Measurements from ENCODE around the gene ZNF146.
"Not testable (repeated sequence)": the region's sequence is repeated elsewhere in the genome, so short reads cannot be mapped to it uniquely, and the experiment has no call there.

Gene ZNF146

DNA sequence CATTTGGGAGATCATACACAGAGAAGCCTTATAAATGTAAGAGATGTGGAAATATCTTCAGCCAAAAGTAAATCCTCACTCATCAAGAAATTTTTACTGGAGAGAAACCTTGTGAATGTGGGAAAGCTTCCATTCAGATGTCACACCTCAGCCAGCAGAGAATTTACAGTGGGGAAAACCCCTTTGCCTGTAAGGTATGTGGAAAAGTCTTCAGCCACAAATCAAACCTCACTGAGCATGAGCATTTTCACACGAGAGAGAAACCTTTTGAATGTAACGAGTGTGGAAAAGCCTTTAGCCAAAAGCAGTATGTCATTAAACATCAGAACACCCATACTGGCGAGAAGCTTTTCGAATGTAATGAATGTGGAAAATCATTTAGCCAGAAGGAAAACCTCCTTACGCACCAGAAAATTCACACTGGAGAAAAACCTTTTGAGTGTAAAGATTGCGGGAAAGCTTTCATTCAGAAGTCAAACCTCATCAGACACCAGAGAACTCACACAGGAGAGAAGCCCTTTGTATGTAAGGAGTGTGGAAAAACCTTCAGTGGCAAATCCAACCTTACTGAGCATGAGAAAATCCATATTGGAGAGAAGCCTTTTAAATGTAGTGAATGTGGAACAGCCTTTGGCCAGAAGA lies 21.5 kb downstream of the ZNF146 start:
- no peak for DNase-seq

DNA sequence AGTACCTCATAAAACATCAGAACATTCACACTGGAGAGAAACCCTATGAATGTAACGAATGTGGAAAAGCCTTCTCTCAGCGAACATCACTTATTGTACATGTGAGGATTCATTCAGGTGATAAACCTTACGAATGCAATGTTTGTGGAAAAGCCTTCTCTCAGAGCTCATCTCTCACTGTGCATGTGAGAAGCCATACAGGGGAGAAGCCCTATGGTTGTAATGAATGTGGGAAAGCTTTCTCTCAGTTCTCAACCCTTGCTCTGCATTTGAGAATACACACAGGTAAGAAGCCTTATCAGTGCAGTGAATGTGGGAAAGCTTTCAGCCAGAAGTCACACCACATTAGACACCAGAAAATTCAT lies 22.0 kb downstream of the ZNF146 start:
- no peak for DNase-seq

DNA sequence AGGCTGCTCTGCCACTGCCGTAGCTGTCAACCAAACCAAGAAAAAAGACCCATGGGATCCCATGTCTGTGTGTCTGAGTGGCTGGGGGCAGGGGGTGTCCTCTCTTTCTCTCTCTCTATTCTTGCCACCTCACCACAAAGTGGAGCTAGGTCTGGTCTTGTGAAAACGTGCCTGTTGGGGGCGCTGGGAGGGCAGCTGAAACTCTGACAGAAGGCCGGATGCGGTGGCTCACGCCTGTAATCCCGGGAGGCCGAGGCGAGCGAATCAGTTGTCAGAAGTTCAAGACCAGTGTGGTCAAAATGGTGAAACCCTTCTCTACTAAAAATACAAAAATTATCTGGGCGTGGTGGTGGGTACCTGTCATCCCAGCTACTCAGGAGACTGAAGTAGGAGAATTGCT lies 29.2 kb downstream of the ZNF146 start:
- DNase-seq, result no peak

DNA sequence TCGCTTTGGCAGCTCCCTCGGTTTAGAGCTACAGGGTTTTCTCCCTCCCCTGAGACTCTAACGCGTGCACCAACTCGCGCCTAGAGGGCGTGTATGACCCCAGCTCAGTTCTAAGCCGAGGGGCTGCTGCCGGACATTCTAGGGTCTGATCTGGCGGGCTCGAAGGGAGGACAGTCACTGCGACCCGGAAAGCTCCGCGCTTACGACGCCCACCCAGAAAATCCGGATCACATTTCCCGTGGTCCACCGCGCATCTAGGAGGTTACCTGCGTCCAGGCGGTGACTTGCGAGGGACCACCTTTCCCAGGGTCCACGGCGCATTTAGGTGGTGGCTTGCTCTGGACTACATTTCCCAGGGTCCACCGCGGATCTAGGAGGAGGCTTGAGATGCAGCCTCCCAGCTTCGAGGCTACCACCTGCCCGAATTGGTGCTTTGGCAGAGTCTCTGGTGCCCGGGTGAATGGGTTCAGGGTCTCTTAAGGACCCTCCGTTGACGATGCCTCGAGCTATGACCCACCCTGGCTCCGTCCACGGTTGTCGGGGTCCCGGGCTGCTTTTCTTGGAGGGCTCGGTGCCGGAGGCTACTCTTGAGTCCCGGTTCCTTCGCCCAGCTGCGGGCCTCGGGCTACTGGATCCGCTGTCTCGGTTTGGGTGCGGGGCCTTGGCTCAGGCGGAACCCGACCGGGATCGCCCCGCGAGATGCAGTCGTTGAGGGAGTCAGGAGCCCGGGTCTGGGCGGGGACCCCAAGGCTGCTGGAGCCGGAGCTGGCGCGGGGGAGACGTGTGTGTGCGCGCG lies 30.5 kb downstream of the ZNF146 start:
- peak; percentile 78 for DNase-seq

DNA sequence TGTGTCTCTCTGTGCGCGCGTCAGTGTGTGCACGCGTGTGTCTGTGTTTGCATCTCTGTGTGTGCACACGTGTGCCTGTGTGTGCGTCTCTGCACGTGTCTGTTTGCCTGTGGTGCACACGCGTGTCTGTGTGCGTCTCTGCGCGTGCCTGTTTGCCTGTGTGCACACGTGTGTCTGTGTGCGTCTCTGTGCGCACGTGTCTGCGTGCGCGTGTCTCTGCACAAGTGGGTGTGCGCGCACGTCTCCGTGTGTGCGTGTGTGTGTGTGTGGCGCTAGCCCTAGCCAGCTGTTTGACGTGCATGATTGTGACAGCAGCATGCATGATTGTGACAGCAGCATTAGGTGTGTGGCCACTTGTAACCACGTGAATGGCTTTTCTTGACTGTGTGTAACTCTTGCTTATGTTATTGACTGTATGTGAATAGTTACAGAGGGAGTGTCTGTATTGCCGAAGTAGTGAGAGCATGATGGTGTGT lies 31.1 kb downstream of the ZNF146 start:
- no peak for DNase-seq

DNA sequence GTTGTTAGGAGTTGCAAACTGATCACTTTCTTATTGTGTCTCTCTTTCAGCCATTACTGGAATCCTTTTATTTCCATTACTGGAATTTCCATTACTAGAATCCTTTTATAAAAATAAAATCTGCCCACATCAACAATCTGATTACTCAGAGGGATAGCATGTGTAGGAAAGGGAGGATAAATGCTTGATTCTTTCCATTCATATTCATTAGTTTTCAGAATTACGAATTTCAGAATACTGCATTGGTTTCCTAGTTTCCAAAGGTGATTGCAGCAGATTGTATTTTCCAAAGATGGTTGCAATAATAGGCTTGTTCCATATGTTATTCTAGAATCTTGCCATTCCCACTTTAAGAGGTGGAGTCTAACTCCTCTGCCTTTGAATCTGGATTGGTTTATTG lies 37.1 kb downstream of the ZNF146 start:
- no peak for DNase-seq

DNA sequence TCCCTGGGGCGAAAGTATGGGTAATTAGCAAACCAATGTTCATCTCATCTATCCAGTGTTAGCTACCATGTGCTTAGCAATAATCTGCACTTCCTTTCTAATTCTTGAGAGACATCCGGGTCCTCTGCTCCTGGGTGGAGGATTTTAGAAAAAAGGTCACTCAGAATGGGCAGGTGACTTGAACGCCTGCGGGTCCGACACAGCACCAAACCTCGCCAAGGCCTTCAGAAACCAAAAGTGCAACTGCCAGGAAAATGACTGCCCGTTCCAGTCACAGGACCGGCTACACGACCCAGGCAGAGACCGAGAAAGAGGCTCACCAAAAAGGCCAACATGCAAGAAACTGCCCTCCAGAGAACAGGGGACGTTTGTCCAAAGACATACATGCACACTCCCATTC lies 39.9 kb downstream of the ZNF146 start:
- DNase-seq, result no peak

DNA sequence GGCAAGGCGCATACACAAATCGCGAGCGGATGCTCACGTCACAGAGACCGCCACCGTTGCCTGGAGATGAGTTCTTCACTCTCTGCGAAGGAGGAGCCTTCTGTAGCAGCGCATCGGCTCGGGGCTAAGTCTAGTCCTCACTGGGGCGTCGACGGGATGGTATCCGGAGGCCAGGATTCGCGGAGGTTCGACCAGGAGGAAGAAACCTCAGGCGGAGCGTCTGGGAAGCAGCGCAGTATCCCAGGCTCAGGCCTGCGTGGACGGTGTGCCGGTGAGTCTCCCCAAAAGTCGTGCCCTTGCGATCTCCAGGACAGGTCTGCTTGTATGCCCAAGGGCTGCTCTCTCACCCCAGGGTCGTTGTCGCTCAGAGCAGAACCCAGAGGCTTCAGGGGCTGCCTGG lies 40.4 kb downstream of the ZNF146 start:
- no peak for DNase-seq

DNA sequence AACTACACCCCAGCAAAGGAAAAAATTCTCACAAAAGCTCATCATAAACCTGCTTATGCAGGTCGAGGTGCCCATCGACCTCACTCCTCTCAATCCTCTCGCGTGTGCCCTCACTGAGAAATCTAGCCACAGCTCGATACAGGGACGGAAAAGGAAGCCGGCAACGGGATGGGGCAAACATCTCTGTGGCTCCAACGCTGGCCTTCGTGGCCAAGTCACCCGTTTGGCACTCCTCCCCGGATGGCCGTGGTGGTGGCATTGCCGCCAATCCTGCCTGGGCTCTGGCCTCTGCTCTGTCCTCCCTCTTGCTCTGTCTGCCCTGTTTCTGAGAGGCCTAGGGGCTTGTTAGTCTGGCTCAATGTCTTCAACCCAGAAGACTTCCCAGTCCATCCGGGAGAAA lies 41.2 kb downstream of the ZNF146 start:
- no peak for DNase-seq

DNA sequence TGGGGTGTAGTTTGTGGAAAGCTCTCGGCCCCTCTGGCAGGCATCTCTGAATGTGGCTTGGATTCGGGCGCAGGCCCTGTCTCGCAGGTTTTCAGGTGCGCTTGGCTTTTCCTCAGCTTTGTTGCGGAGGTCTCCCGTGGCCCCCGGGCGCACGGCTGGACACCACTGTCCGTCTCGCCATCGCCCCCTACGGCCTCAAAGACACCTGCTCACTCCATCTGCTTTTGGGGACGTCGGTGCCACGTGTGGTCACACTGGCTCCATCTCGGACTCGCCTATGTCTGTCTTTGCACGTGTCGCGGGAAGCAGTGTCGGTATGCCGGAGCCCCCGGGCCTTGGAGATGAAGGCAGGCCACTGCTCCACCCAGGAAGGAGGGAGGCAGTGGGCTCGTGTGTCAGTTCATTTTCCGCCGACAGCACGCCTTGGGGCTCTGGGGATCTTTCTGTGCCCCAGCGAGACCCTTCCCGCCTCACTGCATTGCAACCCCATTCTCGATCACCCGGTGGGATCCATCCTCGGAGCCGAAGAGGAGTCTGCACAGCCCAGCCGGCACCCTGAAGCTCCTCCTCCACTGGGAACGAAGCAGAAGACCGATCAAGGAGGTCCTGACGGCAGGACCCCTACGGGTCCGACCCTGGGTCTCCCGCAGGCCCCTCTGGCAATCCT lies 42.1 kb downstream of the ZNF146 start:
- no peak for DNase-seq

DNA sequence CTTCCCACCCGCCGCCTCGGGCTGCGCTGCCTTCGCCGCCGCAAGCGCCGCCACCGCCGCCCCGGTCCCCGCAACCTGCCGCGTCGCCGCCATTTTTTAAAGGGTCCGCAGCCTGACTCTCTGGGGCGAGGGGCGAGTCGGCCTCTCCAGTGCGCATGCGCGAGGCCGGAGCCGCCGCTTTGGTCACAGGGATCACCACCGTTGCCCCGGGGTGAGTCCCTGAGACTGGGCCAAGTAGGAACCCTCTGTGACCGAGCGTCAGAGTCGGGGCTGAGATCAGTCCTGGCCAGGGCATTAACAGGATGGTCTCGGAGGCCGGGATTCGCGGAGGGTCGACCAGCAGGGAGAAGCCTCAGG lies 42.6 kb downstream of the ZNF146 start:
- DNase-seq, result no peak

DNA sequence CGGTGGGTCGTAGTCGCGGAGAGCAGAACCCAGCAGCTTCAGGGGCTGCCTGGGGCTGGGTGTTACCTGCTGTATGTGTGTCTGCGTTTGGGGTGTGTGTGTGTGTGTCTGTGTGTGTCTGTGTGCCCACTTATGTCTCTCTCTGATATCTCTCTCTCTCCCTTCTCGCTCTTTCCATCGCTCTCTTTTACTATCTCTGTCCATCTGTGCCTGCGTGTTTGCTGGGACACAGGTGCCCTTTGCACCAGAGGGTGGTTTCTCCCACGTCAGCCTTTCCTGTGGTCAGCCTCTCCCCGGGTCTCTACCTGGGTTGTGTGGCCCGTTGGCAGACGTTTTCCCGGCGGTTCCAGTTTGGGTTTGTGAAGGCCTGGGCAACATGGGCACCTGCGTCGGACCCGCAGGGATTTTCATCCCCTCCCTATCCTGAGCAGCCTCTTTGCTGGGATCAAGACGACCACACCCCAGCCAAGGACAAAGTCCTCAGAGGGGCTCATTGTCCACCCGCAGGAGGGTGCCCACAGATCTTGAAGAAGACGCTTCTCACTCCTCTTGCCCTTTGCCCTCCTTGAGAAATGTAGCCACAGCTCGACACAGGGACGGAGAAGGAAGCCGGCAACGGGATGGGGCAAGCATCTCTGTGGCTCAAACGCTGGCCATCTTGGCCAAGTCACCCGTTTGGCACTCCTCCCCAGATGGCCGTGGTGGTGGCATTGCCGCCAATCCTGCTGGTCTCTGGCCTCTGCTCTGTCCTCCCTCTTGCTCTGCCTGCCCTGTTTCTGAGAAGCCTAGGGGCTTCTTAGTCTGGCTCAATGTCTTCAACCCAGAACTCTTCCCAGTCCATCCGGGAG lies 43.3 kb downstream of the ZNF146 start:
- no peak for DNase-seq

DNA sequence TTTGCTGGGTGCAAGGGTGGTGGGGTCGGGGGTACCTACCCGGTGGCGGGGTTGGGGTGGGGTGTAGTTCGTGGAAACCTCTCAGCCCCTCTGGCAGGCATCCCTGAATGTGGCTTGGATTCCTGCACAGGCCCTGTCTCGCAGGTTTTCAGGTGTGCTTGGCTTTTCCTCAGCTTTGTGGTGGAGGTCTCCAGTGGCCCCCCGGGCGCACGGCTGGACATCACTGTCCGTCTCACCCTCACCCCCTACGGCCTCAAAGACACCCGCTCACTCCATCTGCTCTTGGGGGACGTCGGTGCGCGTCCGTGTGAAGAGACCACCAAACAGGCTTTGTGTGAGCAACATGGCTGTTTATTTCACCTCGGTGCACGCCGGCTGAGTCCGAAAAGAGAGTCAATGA lies 44.3 kb downstream of the ZNF146 start:
- no peak for DNase-seq

DNA sequence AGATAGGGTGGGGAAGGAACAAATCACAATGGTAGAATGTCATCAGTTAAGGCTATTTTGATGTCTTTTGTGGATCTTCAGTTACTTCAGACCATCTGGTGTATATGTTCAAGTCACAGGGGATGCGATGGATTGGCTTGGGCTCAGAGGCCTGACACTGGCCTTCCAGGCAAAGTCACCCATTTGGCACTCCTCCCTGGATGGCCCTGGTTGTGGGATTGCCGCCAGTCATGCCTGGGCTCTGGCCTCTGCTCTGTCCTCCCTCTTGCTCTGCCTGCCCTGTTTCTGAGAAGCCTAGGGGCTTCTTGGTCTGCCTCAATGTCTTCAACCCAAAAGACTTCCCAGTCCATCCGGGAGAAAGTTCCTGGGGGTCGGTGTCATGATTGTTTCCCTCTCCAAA lies 50.2 kb downstream of the ZNF146 start:
- DNase-seq, result no peak

DNA sequence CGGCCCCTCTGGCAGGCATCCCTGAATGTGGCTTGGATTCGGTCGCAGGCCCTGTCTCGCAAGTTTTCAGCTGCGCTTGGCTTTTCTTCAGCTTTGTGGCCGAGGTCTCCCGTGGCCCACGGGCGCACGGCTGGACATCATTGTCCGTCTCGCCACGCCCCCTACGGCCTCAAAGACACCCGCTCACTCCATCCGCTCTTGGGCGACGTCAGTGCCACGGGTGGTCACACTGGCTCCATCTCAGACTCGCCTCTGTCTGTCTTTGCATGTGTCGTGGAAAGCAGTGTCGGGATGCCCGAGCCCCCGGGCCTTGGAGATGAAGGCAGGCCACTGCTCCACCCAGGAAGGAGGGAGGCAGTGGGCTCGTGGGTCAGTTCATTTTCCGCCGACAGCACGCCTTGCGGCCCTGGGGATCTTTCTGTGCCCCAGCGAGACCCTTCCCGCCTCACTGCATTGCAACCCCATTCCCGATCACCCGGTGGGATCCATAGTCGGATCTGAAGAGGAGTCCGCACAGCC lies 51.0 kb downstream of the ZNF146 start:
- DNase-seq, result no peak

DNA sequence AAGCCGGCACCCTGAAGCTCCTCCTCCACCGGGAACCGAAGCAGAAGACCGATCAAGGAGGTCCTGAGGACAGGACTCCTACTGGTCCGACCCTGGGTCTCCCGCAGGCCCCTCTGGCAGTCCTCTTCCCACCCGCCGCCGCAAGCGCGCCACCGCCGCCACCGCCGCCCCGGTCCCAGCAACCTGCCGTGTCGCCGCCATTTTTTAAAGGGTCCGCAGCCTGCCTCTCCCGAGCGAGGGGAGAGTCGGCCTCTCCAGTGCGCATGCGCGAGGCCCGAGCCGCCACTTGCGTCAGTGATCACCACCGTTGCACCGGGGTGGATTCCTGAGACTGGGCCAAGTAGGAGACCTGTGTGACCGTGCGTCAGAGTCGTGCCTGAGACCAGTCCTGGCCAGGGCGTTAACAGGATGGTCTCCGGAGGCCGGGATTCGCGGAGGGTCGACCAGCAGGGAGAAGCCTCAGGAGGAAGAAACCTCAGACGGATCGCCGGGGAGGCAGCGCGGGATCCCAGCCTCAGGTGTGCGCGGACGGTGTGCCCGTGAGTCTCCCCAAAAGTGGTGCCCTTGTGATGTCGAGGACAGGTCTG lies 51.6 kb downstream of the ZNF146 start:
- DNase-seq, result no peak

DNA sequence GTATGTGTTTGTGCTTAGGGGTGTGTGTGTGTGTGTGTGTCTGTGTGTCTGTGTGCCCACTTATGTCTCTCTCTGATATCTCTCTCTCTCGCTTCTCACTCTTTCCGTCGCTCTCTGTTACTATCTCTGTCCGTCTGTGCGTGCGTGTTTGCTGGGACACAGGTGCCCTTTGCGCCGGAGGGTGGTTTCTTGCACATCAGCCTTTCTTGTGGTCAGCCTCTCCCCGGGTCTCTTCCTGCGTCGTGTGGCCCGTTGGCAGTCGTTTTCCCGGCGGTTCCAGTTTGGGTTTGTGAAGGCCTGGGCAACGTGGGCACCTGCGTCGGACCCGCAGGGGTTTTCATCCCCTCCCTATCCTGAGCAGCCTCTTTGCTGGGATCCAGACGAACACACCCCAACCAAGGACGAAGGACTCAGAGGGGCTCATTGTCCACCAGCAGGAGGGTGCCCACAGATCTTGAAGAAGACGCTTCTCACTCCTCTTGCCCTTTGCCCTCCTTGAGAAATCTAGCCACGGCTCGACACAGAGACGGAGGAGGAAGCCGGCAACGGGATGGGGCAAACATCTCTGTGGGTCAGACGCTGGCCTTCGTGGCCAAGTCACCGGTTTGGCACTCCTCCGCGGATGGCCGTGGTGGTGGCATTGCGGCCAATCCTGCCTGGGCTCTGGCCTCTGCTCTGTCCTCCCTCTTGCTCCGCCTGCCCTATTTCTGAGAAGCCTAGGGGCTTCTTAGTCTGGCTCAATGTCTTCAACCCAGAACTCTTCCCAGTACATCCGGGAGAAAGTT lies 52.3 kb downstream of the ZNF146 start:
- DNase-seq, result no peak

DNA sequence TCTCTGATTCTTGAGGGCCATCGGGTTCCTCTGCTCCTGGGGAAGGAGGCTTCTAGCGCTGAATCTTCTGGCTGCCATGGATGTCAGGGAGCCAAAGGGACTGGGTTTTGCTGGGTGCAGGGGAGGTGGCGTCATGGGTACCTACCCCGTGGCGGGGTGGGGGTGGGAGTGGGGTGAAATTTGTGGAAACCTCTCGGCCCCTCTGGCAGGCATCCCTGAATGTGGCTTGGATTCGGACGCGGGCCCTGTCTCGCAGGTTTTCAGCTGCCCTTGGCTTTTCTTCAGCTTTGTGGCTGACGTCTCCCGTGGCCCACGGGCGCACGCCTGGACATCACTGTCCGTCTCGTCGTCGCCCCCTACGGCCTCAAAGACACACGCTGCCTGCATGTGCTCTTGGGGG lies 53.2 kb downstream of the ZNF146 start:
- not testable (repeated sequence) for DNase-seq

DNA sequence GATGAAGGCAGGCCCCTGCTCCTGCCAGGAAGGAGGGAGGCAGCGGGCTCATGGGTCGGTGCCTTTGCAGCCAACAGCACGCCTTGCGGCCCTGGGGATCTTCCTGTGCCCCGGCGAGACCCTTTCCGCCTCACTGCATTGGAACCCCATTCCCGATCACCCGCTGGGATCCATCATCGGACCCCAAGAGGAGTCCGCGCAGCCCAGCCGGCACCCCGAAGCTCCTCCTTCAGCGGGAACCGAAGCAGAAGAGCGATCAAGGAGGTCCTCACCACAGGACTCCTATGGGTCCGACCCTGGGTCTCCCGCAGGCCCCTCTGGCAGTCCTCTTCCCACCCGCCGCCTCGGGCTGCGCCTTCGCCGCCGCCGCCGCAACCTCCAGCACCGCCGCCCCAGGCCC lies 53.7 kb downstream of the ZNF146 start:
- DNase-seq, result not testable (repeated sequence)

DNA sequence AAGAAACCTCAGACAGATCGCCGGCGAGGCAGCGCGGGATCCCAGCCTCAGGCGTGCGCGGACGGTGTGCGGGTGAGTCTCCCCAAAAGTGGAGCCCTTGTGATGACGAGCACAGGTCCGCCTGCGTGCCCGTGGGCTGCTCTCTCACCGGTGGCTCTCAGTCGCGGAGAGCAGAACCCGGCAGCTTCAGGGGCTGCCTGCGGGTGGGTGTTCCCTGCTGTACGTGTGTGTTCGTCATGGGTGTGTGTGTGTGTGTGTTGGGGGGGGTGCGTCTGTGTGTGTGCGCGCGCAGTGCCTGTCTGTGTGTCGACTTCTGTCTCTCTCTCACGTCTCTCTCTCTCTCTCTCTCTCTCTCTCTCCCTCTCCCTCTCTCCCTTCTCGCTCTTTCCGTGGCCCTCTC lies 54.4 kb downstream of the ZNF146 start:
- DNase-seq, result not testable (repeated sequence)
